HG02678 (cell line): Measurements from ENCODE around the gene BOLL.
"Not testable (repeated sequence)": the region's sequence is repeated elsewhere in the genome, so short reads cannot be mapped to it uniquely, and the experiment has no call there.

Experiments used
- ATAC-seq: cut with Tn5 transposase; IDR thresholded peaks from one replicate; pipeline ENCODE4 v1.9.1; 2021; ENCODE audit warnings: mild to moderate bottlenecking, moderate library complexity; ENCODE audit not compliant: unreplicated experiment

Gene BOLL

DNA sequence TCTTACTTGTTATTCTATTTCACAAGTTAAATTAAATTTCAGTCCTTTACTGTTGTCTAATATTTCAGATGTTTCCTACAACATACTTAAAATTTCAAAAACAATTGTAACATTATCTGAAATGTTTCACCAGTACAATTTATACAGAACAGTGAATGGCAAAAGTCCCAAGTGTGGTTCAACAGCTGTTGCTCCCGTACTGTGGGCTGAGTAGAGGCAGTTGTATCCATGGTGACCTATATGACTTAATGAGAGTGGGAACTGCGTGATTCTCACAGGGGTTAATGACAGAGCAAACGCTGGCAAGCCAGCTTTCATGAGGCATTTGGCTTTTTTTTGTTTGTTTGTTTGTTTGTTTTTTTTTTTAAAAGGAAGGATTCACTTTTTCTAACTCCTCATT, 13.9 kb upstream of the BOLL start:
- no peak for ATAC-seq

- ATAC-seq = no peak
Observed at GRCh38 chr2:197798187-197798586, 13.1 kb upstream of the BOLL start.

DNA sequence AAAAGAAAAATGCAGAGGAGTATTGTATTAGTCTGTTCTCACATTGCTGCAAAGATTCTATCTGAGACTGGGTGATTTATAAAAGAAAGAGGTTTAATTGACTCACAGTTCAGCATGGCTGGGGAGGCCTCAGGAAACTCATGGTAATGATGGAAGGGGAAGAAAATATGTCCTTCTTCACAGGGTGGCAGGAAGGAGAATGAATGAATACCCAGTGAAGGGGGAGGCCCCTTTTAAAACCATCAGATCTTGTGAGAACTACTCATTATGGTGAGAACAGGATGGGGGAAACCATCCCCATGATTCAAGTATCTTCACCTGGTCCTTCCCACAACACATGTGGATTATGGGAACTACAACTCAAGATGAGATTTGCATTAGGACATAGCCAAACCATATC, 10.2 kb upstream of the BOLL start:
- ATAC-seq = no peak

GRCh38 chr2:197793456-197793855, 8.3 kb upstream of the BOLL start:
- ATAC-seq = no peak

DNA sequence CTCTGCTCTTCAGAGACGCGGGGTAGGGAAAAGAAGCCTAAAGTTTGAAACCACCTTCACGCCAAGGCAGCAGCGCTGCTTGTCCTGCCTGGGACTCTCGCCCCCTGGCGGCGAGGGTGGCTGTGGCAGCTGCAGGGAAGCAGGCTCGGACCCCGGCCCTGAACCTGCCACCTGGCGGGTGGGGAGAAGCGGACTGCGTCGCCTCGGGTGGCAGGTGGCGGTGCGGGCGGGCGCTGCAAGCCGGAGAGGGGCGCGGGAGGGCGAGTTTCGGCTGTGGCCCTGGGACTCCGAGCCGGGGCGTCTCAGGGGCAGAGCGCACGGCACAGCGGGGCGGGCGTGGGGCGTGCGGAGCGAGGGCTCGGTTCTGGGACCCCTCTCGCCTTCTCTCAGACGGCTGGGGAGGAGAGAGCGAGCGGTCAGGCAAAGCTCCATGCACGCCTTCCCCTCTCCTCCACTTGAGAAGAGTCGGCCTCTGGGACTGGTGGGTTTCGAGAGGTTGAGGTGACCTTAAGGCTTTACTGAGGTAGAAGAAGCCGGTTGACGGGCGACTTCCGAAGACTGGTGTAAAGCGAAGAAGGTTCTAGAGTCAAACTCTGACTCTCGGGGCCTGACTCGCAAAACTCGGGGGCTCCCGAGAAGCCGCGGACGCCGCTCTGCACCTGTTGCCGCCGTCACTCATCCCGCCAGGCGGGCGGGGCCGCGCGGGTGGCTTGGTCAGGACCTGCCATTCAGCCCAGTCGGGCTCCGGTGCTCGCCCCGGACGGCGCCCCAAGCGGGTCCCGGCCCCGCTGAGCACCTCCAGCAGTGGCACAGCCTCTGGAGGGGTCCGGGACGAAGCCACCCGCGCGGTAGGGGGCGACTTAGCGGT, 1.1 kb upstream of the BOLL start:
- peak; percentile 77 for ATAC-seq

DNA sequence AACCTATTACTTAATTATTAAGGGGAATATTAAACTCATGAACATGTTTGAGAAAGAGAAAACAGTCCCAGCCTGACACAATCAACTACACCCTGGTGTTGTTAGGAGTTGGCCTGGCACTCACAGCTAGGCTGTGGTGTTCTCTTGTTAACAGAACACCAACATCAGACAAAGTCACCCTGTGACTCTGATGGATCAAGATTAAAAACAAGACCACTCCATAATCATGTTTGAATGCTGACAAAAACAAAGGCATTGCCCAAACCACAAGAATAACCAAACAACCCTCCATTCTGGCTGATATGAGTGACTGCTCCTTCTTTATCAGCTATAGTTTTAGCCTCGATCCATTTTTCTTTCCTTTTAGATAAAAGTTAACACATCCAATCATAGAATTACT, 3.0 kb downstream of the BOLL start:
- no peak for ATAC-seq

DNA sequence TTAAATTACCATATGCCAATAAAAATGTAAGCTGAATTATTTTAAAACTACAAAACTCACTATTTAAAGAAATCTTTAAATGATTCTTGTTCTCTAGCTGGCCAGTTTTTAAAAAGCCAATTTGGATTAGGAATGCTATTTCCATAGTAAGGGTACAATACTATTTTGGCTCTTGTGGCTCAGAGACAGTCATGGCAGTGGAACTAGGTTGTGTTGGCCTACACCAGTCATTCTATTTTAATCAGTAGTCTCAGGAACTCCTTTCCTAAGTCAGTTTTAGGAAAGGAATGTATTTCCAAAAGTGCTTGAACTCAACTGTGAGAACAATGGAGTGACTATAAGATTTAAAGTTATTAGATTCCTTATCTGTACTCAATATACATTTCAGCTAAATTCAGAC, 5.9 kb downstream of the BOLL start:
- no peak for ATAC-seq

- ATAC-seq = no peak
Observed at GRCh38 chr2:197777823-197778407, 7.2 kb downstream of the BOLL start.

DNA sequence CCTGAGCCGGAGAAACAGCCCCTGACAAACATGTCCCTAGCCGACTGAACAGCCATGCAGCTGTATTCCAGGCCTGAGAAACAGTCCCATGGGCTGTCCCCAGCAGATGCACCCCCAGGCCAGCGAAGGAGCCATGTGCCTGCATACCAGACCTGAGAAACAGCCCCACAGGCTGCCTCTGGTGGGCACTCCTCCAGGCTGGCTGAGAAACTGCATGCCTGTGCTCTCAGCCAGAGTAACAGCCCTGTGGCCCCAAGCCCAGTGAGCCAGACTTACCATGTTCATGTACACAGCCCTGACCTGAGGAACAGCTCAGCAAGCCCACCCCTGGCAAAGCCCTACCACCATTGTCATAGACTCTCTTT, 24.8 kb downstream of the BOLL start:
- no peak for ATAC-seq

GRCh38 chr2:197759625-197760292, 25.4 kb downstream of the BOLL start:
- ATAC-seq = no peak

DNA sequence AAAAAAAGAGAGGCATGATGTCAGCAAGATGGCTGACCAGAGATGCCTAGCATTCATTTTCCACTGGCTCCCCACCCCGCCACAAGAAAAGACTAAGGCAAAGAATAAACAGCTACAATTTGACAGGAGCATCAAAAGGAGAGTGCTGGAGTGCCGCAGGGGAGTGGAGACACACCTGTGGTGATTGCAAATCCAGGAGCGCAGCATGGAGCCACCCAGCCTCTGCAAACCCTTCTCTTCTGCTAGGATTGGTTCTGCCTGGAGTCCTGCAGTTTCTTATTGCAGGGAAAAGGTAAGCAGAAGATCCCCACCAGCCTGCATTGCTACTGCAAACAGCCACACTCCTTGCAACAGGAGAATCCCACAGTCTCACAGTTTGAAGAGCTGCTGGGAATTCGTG, 26.1 kb downstream of the BOLL start:
- ATAC-seq = no peak

DNA sequence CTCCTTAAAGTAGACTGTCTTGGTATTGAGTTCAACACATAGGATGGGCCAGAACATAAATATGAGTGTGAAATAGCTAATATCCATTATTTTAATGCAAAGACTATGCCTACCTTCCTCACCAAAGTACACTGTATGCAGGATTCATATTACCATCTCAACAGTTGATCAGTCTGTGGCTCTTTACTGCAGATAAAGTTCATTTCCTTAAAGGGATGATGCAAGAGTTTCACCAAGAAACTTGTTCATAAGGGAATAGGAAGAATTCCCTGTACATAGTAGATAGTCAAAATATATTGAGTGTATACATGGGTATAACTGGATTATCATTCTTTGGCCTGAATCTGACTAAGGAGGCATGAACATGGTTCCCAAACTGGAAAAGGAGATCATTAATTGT, 44.9 kb downstream of the BOLL start:
- no peak for ATAC-seq

DNA sequence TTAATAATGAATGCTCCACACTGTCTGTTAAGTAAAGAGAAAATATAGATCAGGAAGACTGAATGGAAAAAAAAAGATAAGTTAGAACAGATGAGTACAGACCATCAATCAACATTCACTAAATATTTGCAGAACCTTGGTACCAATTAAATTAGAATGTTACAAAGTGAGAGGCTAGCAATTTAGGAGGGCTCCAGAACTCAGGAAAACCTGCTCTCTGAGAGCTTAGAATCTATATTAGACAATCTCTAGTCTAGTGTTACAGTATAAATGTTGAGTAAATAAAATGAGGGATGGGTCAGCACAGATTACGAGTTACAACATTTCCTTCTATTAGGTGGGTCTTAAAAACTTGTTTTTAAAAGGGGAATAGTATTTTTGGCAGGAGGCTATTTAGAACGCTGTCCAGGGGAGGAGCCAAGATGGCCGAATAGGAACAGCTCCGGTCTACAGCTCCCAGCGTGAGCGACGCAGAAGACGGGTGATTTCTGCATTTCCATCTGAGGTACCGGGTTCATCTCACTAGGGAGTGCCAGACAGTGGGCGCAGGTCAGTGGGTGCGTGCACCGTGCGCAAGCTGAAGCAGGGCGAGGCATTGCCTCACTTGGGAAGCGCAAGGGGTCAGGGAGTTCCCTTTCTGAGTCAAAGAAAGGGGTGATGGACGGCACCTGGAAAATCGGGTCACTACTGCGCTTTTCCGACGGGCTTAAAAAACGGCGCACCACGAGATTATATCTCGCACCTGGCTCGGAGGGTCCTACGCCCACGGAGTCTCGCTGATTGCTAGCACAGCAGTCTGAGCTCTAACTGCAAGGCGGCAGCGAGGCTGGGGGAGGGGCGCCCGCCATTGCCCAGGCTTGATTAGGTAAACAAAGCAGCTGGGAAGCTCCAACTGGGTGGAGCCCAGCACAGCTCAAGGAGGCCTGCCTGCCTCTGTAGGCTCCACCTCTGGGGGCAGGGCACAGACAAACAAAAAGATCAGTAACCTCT, 56.3 kb downstream of the BOLL start:
- not testable (repeated sequence) for ATAC-seq

DNA sequence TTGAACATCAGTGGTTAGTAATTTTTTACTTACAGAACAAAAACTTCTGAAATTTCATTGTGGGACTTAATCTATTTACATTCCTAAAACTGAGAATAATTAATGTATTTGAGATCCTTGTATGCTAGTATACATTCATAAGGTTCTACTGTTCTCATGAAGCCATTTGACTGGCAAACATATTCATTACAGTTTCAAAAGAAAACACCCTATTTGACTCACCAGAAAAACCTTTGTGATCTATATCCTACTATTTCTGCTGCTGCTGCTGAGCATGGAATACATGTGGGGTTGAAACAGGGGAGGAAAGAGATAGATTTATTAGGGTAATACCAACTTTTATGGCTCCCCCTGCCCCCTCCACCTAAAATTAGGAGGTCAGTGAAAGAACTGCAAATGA, 58.1 kb downstream of the BOLL start:
- no peak for ATAC-seq

DNA sequence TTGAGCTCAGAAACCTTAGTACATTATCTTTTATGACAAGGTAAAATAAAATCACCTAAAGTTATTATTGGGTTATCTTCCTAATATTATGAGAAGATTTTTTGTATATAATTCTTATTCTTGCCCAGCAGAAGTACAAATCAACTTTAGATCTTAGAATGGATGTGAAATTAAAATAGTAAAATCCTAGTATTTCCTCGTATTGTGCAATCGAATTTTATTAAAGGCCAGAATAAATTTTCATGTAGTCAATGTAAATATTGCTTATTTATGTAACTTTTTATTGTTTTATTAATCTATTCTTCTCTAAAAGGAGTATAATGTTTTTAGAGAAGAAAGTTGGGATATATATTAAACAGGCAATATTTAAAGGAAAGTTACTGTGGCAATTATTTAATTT, 67.3 kb downstream of the BOLL start:
- ATAC-seq = no peak

DNA sequence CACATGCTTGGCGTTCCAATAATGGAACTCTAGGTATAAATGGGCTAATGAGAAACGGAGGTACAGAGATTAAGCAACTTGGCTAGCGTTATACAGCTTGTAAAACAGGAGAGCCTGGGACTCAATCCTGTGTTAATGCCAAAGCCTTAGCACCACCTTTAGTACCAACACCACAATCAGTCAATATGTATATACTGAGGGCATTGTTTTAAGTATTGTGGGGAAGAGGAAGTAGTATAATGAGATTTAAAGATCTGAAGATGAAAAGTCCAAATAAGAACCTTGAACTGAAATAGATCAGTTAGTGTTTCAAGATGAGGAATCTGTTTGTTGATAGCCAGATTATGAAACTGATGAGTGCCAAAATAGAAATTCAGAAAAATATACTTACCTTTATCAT, 71.8 kb downstream of the BOLL start:
- no peak for ATAC-seq

DNA sequence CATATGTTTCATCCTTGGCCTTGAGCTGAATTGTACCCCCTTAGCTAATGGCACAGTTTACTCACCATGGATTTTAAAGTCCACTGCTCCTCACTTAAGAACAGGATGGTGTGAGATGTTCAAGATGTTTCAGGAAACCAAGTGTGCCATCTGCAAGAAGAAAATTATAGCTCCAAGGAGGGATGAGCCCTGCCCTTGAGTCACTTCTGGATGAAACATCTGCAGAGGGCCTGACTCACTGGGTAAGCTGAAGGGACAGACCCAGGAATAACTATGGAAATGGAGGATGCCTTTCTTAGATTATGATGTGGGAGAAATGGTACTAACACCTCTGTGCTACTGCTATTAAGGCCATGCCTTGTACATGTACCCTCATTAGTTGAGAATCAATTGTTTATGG, 73.5 kb downstream of the BOLL start:
- no peak for ATAC-seq

DNA sequence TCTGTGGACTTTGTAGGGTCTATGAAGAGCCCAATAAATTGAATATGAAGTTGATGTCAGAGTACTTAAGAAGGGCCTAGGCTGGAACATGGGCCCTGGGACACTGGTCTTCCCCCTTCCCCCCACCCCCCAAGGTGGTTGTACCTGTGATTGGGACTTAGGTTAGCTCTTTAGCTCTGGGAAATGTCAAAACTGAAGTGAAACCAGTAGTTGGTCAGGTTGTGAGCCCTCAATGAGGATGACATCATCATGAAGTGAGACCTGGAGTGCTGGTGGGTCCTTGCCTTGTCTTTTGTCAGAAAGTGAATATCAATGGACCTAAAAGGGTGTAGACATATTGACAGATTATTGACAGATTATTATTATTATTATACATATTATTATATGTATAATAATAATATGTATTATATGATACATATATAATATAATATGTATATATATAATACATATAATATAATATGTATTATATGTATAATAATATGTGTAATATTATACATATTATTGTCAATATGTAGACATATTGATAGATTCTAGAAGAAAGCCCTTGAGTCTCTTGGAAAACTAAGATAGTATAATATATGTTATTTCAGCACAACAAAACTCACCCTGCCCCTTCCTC, 74.6 kb downstream of the BOLL start:
- peak; percentile 76 for ATAC-seq

GRCh38 chr2:197709140-197709539, 76.0 kb downstream of the BOLL start:
- ATAC-seq = not testable (repeated sequence)

- ATAC-seq = no peak
Observed at GRCh38 chr2:197708331-197708730, 76.8 kb downstream of the BOLL start.
